HG03439 (cell line): ENCODE measurements around the gene SGO2.
"Not testable (repeated sequence)": the region's sequence is repeated elsewhere in the genome, so short reads cannot be mapped to it uniquely, and the experiment has no call there.

Experiments used
- ATAC-seq: cut with Tn5 transposase; IDR thresholded peaks from one replicate; pipeline ENCODE4 v1.9.1; 2021; ENCODE audit warnings: mild to moderate bottlenecking, moderate library complexity; ENCODE audit not compliant: unreplicated experiment

Gene SGO2

GRCh38 chr2:200588076-200588678 lies 62.2 kb downstream of the SGO2 start:
- ATAC-seq = no peak

GRCh38 chr2:200590090-200590489 lies 64.1 kb downstream of the SGO2 start:
- ATAC-seq = no peak

GRCh38 chr2:200591308-200591707 lies 65.3 kb downstream of the SGO2 start:
- ATAC-seq = no peak

GRCh38 chr2:200592406-200593075 lies 66.5 kb downstream of the SGO2 start:
- no peak for ATAC-seq

- ATAC-seq = no peak
These were observed 67.9 kb downstream of the SGO2 start for GRCh38 chr2:200593905-200594304.

- no peak for ATAC-seq
These were observed 69.9 kb downstream of the SGO2 start for GRCh38 chr2:200595913-200596312.

GRCh38 chr2:200596774-200597570 lies 71.0 kb downstream of the SGO2 start:
- ATAC-seq = no peak

GRCh38 chr2:200599206-200599605 lies 73.2 kb downstream of the SGO2 start:
- ATAC-seq = no peak

GRCh38 chr2:200600549-200601225 lies 74.7 kb downstream of the SGO2 start:
- no peak for ATAC-seq

GRCh38 chr2:200602584-200602983 lies 76.6 kb downstream of the SGO2 start:
- no peak for ATAC-seq

GRCh38 chr2:200603972-200604371 lies 78.0 kb downstream of the SGO2 start:
- no peak for ATAC-seq

- ATAC-seq = no peak
These were observed 78.7 kb downstream of the SGO2 start for GRCh38 chr2:200604571-200605255.

GRCh38 chr2:200608341-200609027 lies 82.5 kb downstream of the SGO2 start:
- no peak for ATAC-seq

GRCh38 chr2:200609028-200609614 lies 83.1 kb downstream of the SGO2 start:
- ATAC-seq = no peak

- ATAC-seq = not testable (repeated sequence)
These were observed 84.2 kb downstream of the SGO2 start for GRCh38 chr2:200610217-200610616.

- no peak for ATAC-seq
These were observed 87.7 kb downstream of the SGO2 start for GRCh38 chr2:200613692-200614091.

- ATAC-seq = no peak
These were observed 88.2 kb downstream of the SGO2 start for GRCh38 chr2:200614249-200614648.

GRCh38 chr2:200615247-200615646 lies 89.2 kb downstream of the SGO2 start:
- ATAC-seq = no peak

- no peak for ATAC-seq
These were observed 90.2 kb downstream of the SGO2 start for GRCh38 chr2:200616193-200616592.

- no peak for ATAC-seq
These were observed 90.6 kb downstream of the SGO2 start for GRCh38 chr2:200616656-200617055.
